HG02870 (cell line): ENCODE results near the gene SHC4.
A peak's percentile ranks its signal among the peaks of the same experiment; 100 is the strongest.
"Not testable (repeated sequence)": the region's sequence is repeated elsewhere in the genome, so short reads cannot be mapped to it uniquely, and the experiment has no call there.

Experiments
- ATAC-seq: cut with Tn5 transposase; IDR thresholded peaks from one replicate; pipeline ENCODE4 v1.9.1; 2021; ENCODE audit warnings: mild to moderate bottlenecking, moderate library complexity; ENCODE audit not compliant: unreplicated experiment

SHC4 gene

GRCh38 chr15:48970926-48971325, 7.2 kb upstream of the SHC4 start:
- ATAC-seq: not testable (repeated sequence)

DNA sequence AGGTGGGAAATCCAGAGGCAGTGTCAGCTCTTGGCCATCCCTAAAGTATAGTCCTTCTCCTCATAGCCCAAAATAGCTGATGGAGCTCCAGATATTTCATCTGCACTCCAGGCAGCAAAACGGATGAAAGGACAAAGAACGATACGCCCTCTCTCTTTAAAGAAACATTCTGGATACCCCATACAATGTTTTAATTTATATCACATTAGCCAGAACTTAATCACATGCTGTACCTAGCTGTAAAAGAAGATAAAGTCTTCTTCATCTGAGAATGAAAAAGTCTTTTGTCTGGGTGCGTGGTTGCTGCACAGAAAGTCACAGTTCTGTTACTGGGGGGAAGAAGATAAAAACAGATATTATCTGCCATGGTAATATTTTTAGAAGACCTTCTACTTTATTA, 4.3 kb upstream of the SHC4 start:
- no peak for ATAC-seq

GRCh38 chr15:48967336-48967735, 3.6 kb upstream of the SHC4 start:
- ATAC-seq: no peak

- ATAC-seq: peak; percentile 87
These were observed 3.0 kb upstream of the SHC4 start for GRCh38 chr15:48966595-48967301.

DNA sequence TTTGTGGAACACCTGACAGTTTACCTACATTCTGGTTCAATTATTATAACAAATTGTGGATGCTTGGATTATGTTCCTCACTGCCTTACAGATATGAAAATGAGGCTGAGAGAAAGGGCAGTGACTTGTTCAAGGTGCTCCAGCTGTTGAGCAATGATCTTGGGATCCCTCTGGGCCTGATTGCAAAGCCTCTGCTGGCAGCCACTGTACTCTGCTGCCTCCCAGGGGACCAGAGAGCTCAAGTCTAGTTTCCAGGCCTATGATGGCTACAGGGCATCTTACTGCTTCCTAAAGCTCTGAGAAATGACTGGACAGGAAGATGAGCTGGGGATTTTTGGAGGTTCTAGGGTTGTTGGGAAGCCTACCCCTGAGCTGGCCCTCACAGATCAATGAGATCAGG, 2.3 kb upstream of the SHC4 start:
- ATAC-seq: peak; percentile 41

DNA sequence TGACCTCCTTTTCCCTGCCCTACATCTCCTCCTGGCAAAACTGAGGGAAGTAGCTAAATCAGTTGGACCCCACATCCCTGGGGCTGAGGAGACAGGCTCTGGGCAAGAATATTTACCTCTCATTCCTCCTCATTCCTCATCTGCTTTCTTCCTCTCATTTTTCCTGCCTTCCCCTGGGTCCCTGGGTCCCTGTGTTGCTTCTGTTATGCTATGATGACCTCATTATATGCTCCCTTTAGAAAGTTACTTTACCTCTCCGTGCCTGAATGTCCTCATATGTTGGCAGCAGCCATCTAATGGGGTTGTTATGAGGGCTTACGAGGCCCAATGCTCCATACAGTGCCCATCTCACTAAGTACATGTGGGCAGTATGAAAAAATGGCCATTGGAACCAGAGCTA, 1.2 kb upstream of the SHC4 start:
- ATAC-seq: no peak

DNA sequence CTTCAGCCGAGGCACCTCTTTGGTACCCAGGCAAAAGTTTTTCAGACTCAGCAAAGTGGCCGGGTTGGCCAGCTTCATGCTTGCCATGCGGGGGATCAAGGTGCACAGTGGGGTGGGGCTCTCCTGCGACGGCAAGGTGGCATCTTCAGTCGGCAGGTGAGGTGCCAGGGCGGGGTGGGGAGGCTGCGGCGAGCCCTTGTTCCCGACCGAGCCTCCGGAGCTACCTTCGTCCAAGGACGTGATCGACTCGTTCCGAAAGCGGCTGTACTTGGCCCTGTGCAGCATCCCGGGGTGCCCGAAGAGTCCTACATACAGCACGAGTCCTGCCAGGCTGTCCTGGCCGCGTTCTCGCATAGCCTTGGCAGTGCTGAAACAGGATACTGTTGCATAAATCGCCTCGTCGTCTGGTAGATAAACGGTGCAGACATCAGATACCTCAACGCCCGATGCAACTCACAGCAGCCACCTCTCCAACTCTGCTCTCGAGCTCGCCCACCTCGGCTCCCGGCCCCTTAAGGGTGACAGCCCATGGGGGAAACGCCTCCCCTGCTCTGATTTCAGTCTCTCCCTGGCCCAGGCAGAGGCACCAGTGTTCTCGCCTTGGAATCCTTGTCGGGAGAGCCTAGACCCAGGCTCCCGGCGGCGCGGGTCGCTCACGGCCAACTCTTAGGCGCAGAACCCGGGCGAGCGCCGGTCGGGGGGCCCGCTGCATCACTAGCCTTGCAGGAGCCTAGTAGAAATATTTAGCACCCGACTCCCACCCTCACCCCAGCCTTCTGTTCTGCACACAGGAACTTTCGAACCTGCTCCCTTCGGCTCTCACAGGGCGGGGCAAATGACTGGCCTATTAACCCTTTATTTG, 826 bp downstream of the SHC4 start:
- no peak for ATAC-seq

- ATAC-seq: no peak
These were observed 7.8 kb downstream of the SHC4 start for GRCh38 chr15:48955967-48956366.

- ATAC-seq: no peak
These were observed 8.3 kb downstream of the SHC4 start for GRCh38 chr15:48955370-48955769.

DNA sequence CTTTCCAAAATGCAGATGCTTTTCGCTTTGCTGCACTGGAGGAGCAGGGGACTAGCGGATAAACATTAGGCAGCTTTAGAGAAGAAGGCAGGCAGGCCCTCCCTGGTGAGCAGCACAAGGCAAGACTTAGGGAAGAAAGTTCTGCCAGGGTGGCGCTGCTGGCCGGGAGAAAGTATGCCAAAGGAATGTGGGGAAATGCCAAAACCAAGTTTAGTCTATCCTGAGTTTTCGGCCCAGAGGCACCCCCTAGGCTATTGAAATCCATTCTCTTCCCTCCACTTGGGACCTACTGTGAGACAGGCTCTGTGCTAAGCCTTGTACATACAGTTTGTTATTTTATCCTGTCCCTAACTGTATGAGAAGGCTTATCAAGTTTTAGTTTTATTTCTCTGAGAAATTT, 9.2 kb downstream of the SHC4 start:
- ATAC-seq: no peak

GRCh38 chr15:48946840-48947187, 16.9 kb downstream of the SHC4 start:
- ATAC-seq: no peak

- no peak for ATAC-seq
These were observed 17.5 kb downstream of the SHC4 start for GRCh38 chr15:48946074-48946839.

GRCh38 chr15:48945386-48945785, 18.3 kb downstream of the SHC4 start:
- no peak for ATAC-seq

- no peak for ATAC-seq
These were observed 21.8 kb downstream of the SHC4 start for GRCh38 chr15:48941904-48942303.

- ATAC-seq: peak; percentile 93
These were observed 23.2 kb downstream of the SHC4 start for GRCh38 chr15:48940508-48940907.

GRCh38 chr15:48939648-48940047, 24.1 kb downstream of the SHC4 start:
- ATAC-seq: no peak

DNA sequence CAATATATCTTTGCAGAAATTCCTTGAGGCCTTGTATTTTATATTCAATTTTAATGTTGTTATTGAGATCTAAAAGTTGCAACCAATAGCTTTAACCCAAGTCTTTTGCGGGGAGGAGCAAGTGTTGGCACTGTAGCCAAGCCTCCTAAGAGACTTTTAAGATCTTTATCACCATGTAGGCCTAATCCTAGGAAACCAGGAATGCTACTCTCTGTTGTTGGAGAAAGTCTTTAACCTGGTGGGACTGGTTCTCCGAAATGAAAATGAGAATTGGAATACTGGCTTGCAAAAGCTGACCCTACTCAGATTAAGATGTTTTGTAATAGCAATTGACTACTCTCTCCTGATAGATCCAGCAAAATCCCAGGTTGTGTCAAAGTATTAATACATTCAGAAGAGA, 25.8 kb downstream of the SHC4 start:
- ATAC-seq: no peak

DNA sequence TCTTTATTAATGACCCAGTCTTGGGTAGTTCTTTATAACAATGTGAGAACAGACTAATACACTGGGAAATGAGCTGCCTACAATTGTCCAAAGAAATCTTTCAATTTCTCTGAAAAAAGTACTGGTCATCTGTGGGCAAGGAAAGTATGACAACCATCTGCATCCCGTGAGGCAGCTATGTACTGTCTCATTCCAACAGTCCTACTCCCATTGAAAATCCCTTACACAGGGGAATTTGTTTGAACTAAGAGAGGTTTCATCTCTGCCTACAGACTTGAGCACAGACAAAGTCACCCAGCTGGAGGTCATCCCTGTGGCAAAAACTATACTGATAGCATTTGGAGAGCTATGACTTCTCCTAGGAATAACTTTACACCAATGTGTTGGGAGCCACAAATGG, 27.1 kb downstream of the SHC4 start:
- no peak for ATAC-seq

- no peak for ATAC-seq
These were observed 28.5 kb downstream of the SHC4 start for GRCh38 chr15:48935236-48935635.

DNA sequence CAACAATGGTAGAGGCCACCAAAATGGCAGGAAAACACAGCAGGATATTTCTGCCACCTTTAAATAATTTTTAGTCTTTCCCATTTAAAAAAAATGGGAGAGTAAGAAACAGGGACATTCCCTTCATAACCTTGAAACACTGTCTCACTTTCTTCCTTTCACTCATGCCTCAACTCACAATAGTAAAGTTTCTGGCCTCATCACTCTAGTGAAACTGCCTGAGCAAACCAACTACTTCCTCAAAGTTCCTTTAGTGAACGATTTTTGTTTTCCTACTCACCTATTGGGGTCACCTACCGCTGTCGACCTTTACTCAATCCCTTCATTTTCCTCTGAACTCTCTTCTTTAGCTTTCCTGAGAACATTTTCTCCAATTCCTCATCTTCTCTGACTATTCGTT, 33.0 kb downstream of the SHC4 start:
- no peak for ATAC-seq

GRCh38 chr15:48929661-48930060, 34.1 kb downstream of the SHC4 start:
- ATAC-seq: no peak
